ENCODE measurements around the gene RICTOR. TPM values are rescaled to one million over a fixed set of nuclear protein-coding genes. Genes with fewer than 3 reads are reported as not detected.

Gene RICTOR
- total and polyA plus RNA-seq, 9 of the 15 experiments (the other 6 are each of a cell fraction or from before 2014, with no cell fraction given): 13.9 to 46.6 (median 22.6) TPM

DNA sequence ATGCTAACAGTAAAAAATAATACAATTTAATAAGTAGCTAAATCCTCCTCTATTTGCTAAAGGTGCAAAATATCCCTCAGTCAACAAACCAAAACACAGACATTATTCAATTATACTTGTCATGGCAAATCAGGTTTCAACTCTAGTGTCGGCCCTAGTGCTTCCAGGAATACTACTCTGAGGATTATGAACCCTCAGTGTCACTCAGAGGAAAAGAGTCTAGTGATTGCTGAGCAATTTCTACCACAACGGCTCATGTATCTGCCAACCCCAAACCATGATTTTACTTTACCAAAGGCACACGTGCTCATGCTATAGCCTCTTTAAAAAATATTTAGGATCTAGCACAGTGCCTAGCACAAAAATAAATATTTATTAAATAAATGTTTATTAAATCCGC lies 21.0 kb downstream of the RICTOR start (continued):
- no peak for TF ChIP-seq RBBP5 (IDR thresholded peaks at IDR 0.05; ENCODE audit: borderline replicate concordance, insufficient read depth, low read length, poor library complexity, severe bottlenecking)

DNA sequence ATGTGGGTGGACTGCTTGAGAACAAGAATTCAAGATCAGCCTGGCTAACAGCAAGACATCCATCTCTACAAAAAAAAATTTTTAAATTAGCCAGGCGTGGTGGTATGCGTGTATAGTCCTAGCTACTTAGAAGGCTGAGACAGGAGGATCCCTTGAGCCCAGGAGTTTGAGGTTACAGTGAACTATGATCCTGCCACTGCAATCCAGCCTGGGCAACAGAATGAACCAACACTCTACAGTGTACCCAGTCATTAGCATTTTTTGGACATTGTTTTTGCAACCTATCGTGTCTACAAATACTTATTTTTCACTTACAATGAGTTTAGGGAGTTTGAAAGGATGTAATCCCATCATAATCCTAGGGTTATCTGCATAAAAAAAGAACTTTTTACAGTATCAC lies 22.1 kb downstream of the RICTOR start:
- Histone ChIP-seq H3K4me2 (ENCODE audit: insufficient read depth, low read length) (no peak overlapping the region), H3K79me2 (ENCODE audit: control insufficient read depth, insufficient read depth, low read length) (peaks cover 86% of the 10 kb centered on the region), H3K4me3 (no peak overlapping the region), H3K27me3 (ENCODE audit: control insufficient read depth in 2 of 2, insufficient read depth in 2 of 2, low read length in 2 of 2) (no peaks in the 10 kb centered on the region), H2AFZ (ENCODE audit: low read depth, low read length) (no peak overlapping the region), H3K36me3 (ENCODE audit: control insufficient read depth, insufficient read depth, low read length) (peaks cover 9% of the 10 kb centered on the region; the same call in 1 of the 3 replicates), H3K9ac (ENCODE audit: insufficient read depth in 1 of 2, low read depth in 2 of 2, low read length in 2 of 2) (no peak overlapping the region), H3K9me1 (ENCODE audit: control insufficient read depth, insufficient read depth, low read length) (no peaks in the 10 kb centered on the region), H3K4me1 (replicated peaks in 1 of 2; ENCODE audit: control insufficient read depth in 2 of 2, insufficient read depth in 2 of 2, low read length in 2 of 2) (no peaks in the 10 kb centered on the region), H3K9me3 (replicated peaks; ENCODE audit: control insufficient read depth, insufficient read depth, low read depth, low read length) (no peaks in the 10 kb centered on the region), H3K27ac (ENCODE audit: extremely low read depth, low read depth, low read length) (no peak overlapping the region), H4K20me1 (replicated peaks; ENCODE audit: control insufficient read depth, insufficient read depth, low read length) (no peaks in the 10 kb centered on the region)
- no peak for DNase-seq (ENCODE audit: extremely low read depth in 1 of 4, low spot score in 3 of 4)
- 89% methylated on average over 3 of the region's 3 CpGs for WGBS (ENCODE audit: insufficient coverage, low coverage, missing lambda C conversion rate)
- in situ Hi-C loops (cut with MboI): no loop called here
- intact Hi-C loops (cut with micrococcal nuclease): no loop called here
- POLR2A ChIA-PET: interaction anchor here (1.0 kb wide), 1 partner anchor 19 kb away, joined by 3 read pairs; no protein-coding TSS in a partner anchor
- BruUV-seq (replicated peaks): no TSS peak
- FAIRE-seq: no peak
- no peak for ATAC-seq
- CTCF ChIA-PET (ENCODE audit: low intra/inter-chr PET ratio): no interaction called here
- TF ChIP-seq GABPB1 (CRISPR knock-in tag; IDR thresholded peaks at IDR 0.05) (no peak), GTF2F1 (IDR thresholded peaks at IDR 0.05; ENCODE audit: low read depth, low read length) (no peak), ZSCAN29 (IDR thresholded peaks at IDR 0.05) (no peak), ZNF165 (CRISPR knock-in tag; IDR thresholded peaks at IDR 0.05; ENCODE audit: borderline replicate concordance) (no peak), PCBP1 (IDR thresholded peaks at IDR 0.05; ENCODE audit: low read depth, low read length, poor library complexity, severe bottlenecking) (no peak), POLR2G (IDR thresholded peaks at IDR 0.05; ENCODE audit: low read depth, low read length) (no peak), SRSF3 (IDR thresholded peaks at IDR 0.05; ENCODE audit: insufficient read depth, low read length) (no peak)
- TF ChIP-seq, protein P1, sequence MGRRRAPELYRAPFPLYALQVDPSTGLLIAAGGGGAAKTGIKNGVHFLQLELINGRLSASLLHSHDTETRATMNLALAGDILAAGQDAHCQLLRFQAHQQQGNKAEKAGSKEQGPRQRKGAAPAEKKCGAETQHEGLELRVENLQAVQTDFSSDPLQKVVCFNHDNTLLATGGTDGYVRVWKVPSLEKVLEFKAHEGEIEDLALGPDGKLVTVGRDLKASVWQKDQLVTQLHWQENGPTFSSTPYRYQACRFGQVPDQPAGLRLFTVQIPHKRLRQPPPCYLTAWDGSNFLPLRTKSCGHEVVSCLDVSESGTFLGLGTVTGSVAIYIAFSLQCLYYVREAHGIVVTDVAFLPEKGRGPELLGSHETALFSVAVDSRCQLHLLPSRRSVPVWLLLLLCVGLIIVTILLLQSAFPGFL (CRISPR knock-in tag; IDR thresholded peaks at IDR 0.05): no peak
- TF ChIP-seq, protein P2, sequence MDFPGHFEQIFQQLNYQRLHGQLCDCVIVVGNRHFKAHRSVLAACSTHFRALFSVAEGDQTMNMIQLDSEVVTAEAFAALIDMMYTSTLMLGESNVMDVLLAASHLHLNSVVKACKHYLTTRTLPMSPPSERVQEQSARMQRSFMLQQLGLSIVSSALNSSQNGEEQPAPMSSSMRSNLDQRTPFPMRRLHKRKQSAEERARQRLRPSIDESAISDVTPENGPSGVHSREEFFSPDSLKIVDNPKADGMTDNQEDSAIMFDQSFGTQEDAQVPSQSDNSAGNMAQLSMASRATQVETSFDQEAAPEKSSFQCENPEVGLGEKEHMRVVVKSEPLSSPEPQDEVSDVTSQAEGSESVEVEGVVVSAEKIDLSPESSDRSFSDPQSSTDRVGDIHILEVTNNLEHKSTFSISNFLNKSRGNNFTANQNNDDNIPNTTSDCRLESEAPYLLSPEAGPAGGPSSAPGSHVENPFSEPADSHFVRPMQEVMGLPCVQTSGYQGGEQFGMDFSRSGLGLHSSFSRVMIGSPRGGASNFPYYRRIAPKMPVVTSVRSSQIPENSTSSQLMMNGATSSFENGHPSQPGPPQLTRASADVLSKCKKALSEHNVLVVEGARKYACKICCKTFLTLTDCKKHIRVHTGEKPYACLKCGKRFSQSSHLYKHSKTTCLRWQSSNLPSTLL (IDR thresholded peaks at IDR 0.05): no peak
